ENCODE data around the gene FUT8.
"Not testable (repeated sequence)": the region's sequence is repeated elsewhere in the genome, so short reads cannot be mapped to it uniquely, and the experiment has no call there.

Gene FUT8

GRCh38 chr14:65446159-65446558 lies 33.6 kb downstream of the FUT8 start:
- CTCF ChIA-PET: interaction anchor here (3.2 kb wide), 1 partner anchor 31 kb away, joined by 10 read pairs; no protein-coding TSS in a partner anchor
- Mint-ChIP-seq H3K9me3 (peaks cover 13% of the 10 kb centered on the region), H3K27me3 (no peaks in the 10 kb centered on the region), H3K4me3 (no peak overlapping the region), H3K4me1 (peaks cover 31% of the 10 kb centered on the region), H3K36me3 (peaks cover 52% of the 10 kb centered on the region), H3K27ac (no peak overlapping the region)
- no peak for DNase-seq

DNA sequence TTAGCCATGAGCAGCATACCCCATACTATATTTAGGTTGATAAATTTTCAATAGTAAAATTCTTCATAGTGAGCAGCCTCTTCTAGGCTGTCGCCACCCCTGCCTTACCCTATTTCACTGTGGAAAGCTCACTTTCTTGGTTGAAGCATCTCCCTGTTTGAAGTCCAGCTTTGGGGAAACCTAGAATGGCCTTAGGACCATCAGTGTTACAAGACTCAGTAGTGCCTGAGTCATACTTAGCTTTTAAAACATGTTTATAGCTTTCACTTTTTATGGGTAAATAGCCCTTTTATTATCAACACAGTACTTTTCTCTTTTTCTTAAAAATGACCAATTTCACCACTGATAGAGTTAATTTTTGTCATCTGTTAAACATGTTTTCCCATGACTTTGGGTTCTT lies 37.1 kb downstream of the FUT8 start:
- H3K4me3 Mint-ChIP-seq: no peak overlapping the region
- peaks cover 12% of the 10 kb centered on the region for H3K9me3 Mint-ChIP-seq
- H3K27me3 Mint-ChIP-seq: no peaks in the 10 kb centered on the region
- peaks cover 68% of the 10 kb centered on the region for H3K36me3 Mint-ChIP-seq
- DNase-seq: no peak
- H3K4me1 Mint-ChIP-seq: peaks cover 15% of the 10 kb centered on the region
- H3K27ac Mint-ChIP-seq: no peak overlapping the region
- CTCF ChIA-PET: interaction anchor here (1.5 kb wide), 1 partner anchor 34 kb away, joined by 3 read pairs; no protein-coding TSS in a partner anchor

- H3K36me3 Mint-ChIP-seq: peaks cover 65% of the 10 kb centered on the region
- H3K4me3 Mint-ChIP-seq: no peak overlapping the region
- no peak overlapping the region for H3K27ac Mint-ChIP-seq
- CTCF ChIA-PET: interaction anchor here (1.1 kb wide), 1 partner anchor 38 kb away, joined by 3 read pairs; no protein-coding TSS in a partner anchor
- H3K4me1 Mint-ChIP-seq: peaks cover 3% of the 10 kb centered on the region
- DNase-seq: no peak
- H3K27me3 Mint-ChIP-seq: no peaks in the 10 kb centered on the region
- H3K9me3 Mint-ChIP-seq: peaks cover 13% of the 10 kb centered on the region
Observed at GRCh38 chr14:65453807-65454480, 41.4 kb downstream of the FUT8 start.

GRCh38 chr14:65456247-65456646 lies 43.7 kb downstream of the FUT8 start:
- Mint-ChIP-seq H3K27me3 (no peaks in the 10 kb centered on the region), H3K4me1 (peaks cover 6% of the 10 kb centered on the region), H3K9me3 (peaks cover 10% of the 10 kb centered on the region), H3K27ac (no peak overlapping the region), H3K36me3 (peaks cover 63% of the 10 kb centered on the region), H3K4me3 (no peak overlapping the region)
- CTCF ChIA-PET: no interaction called here
- DNase-seq: no peak

DNA sequence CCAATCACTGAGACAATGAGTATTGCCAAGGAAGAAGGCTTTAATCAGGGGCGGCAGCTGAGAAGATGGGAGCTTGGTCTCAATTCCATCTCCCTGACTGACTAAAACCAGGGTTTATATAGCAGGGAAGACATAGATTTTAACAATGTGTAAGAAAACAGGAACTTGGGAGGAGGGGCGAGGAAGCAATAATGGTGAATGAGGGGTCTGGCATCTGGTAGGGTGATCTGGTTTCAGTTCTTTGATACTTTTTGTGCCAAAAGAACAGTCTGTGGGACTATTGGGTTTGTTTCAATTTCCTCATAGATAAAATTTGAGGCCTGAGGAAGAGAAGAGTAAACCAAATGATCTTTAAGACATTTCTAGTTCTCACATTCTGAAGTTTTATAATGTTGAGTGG lies 49.2 kb downstream of the FUT8 start:
- CTCF ChIA-PET: no interaction called here
- no peak overlapping the region for H3K27ac Mint-ChIP-seq
- H3K4me1 Mint-ChIP-seq: peaks cover 19% of the 10 kb centered on the region
- H3K4me3 Mint-ChIP-seq: no peak overlapping the region
- peaks cover 59% of the 10 kb centered on the region for H3K36me3 Mint-ChIP-seq
- H3K9me3 Mint-ChIP-seq: no peaks in the 10 kb centered on the region
- no peak for DNase-seq
- H3K27me3 Mint-ChIP-seq: no peaks in the 10 kb centered on the region

GRCh38 chr14:65462411-65462810 lies 49.9 kb downstream of the FUT8 start:
- Mint-ChIP-seq H3K36me3 (peaks cover 57% of the 10 kb centered on the region), H3K4me3 (no peak overlapping the region)
- DNase-seq: no peak

GRCh38 chr14:65465584-65465983 lies 53.1 kb downstream of the FUT8 start:
- H3K4me3 Mint-ChIP-seq: no peak overlapping the region
- no peaks in the 10 kb centered on the region for H3K9me3 Mint-ChIP-seq
- no peaks in the 10 kb centered on the region for H3K27me3 Mint-ChIP-seq
- H3K27ac Mint-ChIP-seq: no peak overlapping the region
- no peak for DNase-seq
- CTCF ChIA-PET: no interaction called here
- peaks cover 24% of the 10 kb centered on the region for H3K4me1 Mint-ChIP-seq
- peaks cover 57% of the 10 kb centered on the region for H3K36me3 Mint-ChIP-seq

More at GRCh38 chr14:65462411-65462810, 49.9 kb downstream of the FUT8 start:
- Mint-ChIP-seq H3K4me1 (peaks cover 19% of the 10 kb centered on the region), H3K27me3 (no peaks in the 10 kb centered on the region), H3K27ac (no peak overlapping the region), H3K9me3 (no peaks in the 10 kb centered on the region)
- CTCF ChIA-PET: no interaction called here

GRCh38 chr14:65467926-65468325 lies 55.4 kb downstream of the FUT8 start:
- H3K9me3 Mint-ChIP-seq, DNase-seq, H3K27ac Mint-ChIP-seq, H3K4me1 Mint-ChIP-seq, H3K4me3 Mint-ChIP-seq, H3K27me3 Mint-ChIP-seq, CTCF ChIA-PET: not testable (repeated sequence)
- peaks cover 40% of the 10 kb centered on the region for H3K36me3 Mint-ChIP-seq

DNA sequence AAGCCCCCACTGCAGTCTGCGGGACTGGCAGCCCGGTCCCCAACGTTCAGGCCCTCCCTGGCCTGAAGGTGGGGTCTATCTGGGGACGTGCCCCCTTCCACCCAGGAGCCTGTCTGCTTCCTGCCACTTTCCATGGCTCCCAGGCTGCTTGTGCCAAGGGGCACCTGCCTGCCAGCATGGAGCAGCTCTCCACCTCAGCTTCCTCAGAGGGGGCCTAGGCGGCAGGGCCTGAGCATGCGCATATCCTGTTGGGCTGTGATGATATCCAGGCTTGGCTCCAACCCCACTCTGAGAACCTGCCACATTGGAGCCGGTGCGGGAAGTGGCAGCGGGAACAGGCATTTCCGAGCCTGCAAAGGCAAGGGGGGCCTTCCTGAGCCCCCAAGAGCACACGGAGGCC lies 57.4 kb downstream of the FUT8 start:
- Mint-ChIP-seq H3K4me3 (no peak overlapping the region), H3K36me3 (peaks cover 34% of the 10 kb centered on the region), H3K9me3 (no peaks in the 10 kb centered on the region), H3K4me1 (peaks cover 11% of the 10 kb centered on the region), H3K27me3 (no peaks in the 10 kb centered on the region), H3K27ac (no peak overlapping the region)
- no peak for DNase-seq
- CTCF ChIA-PET: no interaction called here

DNA sequence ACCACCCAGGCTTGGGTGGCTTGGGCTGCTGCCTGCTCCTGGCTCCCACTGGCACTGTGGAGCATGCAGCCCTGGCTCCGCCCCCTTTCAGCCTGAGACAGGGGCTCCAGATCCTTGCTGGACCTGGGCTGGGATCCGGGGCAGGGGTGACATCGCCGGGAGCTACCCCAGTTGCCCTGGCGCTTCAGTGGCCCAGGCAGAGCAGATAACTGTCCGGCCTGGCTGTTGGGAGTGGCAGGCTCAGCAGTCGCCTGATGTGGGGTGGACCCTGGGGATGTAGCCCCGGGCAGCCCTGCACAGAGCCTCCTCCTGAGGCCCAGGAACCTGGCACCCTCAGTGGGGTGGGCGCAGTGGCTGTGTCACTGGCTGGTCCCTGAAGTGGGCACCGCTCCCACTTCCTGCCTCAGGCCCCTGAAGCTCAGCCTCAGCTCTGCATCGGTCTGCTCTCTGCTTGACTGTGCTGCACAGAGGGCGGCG lies 57.9 kb downstream of the FUT8 start:
- Mint-ChIP-seq H3K36me3 (peaks cover 34% of the 10 kb centered on the region), H3K27me3 (no peaks in the 10 kb centered on the region), H3K9me3 (no peaks in the 10 kb centered on the region), H3K4me1 (peaks cover 11% of the 10 kb centered on the region), H3K27ac (no peak overlapping the region), H3K4me3 (no peak overlapping the region)
- CTCF ChIA-PET: no interaction called here
- DNase-seq: no peak

DNA sequence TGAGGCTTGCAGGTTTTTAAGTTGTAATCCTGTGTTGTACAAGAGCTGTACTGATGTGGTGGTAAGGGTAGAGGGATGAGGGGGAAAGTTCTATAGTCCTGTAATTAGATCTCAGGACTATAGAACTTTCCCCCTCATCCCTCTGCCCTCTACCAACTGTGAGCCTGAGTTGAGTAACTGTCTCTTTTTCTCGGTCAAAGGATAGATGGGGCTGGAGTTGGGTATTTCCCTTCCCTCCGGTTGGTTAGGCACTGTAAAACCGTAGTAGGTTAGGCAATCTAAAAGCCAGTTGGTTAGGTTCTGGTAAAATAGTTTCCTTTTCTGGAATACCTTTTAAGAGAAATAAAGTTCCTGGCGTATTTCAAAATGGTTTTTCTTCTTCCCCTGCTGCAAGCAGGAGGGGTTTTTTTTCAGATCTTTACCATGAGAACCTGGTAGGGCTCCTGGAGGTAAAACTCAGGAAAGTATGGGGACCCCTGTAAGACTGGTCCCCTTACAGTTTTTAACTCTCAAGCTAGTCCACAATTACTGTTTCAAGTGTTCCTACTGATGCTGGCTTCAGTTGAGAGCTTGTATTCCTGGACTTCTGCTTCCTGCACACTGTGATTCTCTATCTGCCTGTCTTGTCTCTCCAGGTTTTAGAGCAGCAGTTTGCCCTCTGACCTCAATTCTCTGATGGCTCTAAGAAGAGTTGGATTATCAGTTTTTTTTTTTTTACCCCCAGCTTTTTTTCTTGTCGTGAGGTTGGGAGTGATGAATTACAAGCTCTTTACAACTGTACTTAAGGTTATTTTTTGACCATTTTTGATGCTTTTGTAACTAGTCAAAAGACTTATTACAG lies 58.7 kb downstream of the FUT8 start:
- H3K27ac Mint-ChIP-seq: no peak overlapping the region
- peaks cover 11% of the 10 kb centered on the region for H3K4me1 Mint-ChIP-seq
- CTCF ChIA-PET: no interaction called here
- no peak overlapping the region for H3K4me3 Mint-ChIP-seq
- DNase-seq: no peak
- H3K36me3 Mint-ChIP-seq: peaks cover 30% of the 10 kb centered on the region
- H3K27me3 Mint-ChIP-seq: no peaks in the 10 kb centered on the region
- no peaks in the 10 kb centered on the region for H3K9me3 Mint-ChIP-seq

- Mint-ChIP-seq H3K4me1 (peaks cover 13% of the 10 kb centered on the region), H3K36me3 (peaks cover 29% of the 10 kb centered on the region), H3K9me3 (no peaks in the 10 kb centered on the region), H3K27me3 (no peaks in the 10 kb centered on the region), H3K4me3 (no peak overlapping the region), H3K27ac (no peak overlapping the region)
- DNase-seq: no peak
- CTCF ChIA-PET: no interaction called here
Observed at GRCh38 chr14:65472189-65472588, 59.7 kb downstream of the FUT8 start.

- Mint-ChIP-seq H3K9me3 (no peaks in the 10 kb centered on the region), H3K27ac (no peak overlapping the region), H3K27me3 (no peaks in the 10 kb centered on the region), H3K4me1 (peaks cover 29% of the 10 kb centered on the region), H3K36me3 (peaks cover 34% of the 10 kb centered on the region), H3K4me3 (no peak overlapping the region)
- DNase-seq: no peak
- CTCF ChIA-PET: interaction anchor here (0.7 to 1.4 kb wide), 3 partner anchors 18 to 61 kb away, joined by 3 to 7 read pairs (median 3); no protein-coding TSS in a partner anchor
Observed at GRCh38 chr14:65476273-65476941, 63.9 kb downstream of the FUT8 start.

DNA sequence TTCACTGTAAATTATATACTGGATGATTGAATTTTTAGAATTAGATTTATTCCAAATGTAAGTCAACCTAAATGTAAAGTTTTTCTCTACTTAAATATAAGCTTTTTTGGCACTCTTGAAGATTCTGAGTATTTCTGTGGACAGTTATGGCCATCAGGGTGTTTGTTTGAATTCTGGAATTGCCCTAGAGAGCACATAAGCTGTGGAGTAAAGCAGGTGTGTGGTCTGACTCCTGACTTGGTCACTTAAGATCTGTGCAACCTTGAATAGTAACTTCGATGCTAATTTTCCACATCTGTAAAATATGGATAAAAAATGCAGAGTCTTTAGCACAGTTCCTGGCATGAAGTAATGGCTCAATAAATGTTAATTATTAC lies 64.4 kb downstream of the FUT8 start:
- Mint-ChIP-seq H3K36me3 (peaks cover 40% of the 10 kb centered on the region), H3K27me3 (no peaks in the 10 kb centered on the region), H3K9me3 (no peaks in the 10 kb centered on the region), H3K4me3 (no peak overlapping the region), H3K27ac (no peak overlapping the region), H3K4me1 (peaks cover 29% of the 10 kb centered on the region)
- DNase-seq: no peak
- CTCF ChIA-PET: interaction anchor here (0.7 to 1.4 kb wide), 3 partner anchors 19 to 116 kb away, joined by 3 to 7 read pairs (median 3); no protein-coding TSS in a partner anchor
